Endothelial cell of umbilical vein (primary cell): ENCODE data around the gene PITPNM3. TPM values are rescaled to one million over a fixed set of nuclear protein-coding genes. Genes with fewer than 3 reads are reported as not detected.

ENCODE experiments used
- BruUV-seq: library from RNA; stranded (reverse); fragments of 400-500 nt; replicated peaks from 2 replicates; lab custom pipeline; 2021; lab: Mats Ljungman, UMichigan
- CTCF ChIA-PET: fragments of 300-600, 350-600 bp; sonication (Branson Sonifier 250); formaldehyde crosslinking; loops from one replicate; lab custom pipeline; 2021; ENCODE audit warnings: antibody characterized with exemption, inconsistent platforms; lab: Charles Lee
- POLR2A ChIA-PET: fragments of 300-600, 350-600 bp; sonication (Branson Sonifier 250); formaldehyde crosslinking; loops from one replicate; lab custom pipeline; 2021; ENCODE audit warnings: antibody characterized with exemption, inconsistent platforms; lab: Charles Lee
- DNase-seq: peaks from one replicate; pipeline ENCODE4 v3.0.0-alpha.2; 2011; ENCODE audit warnings: low read depth, low spot score
- FAIRE-seq: peaks from 2 replicates; lab custom pipeline; 2011; peaks lifted over from hg19 to GRCh38; lab: Jason Lieb, UNC
- H2AFZ ChIP-seq: 2 replicates; pipeline ENCODE4 v1.6.0; 2012; ENCODE audit warnings: low read depth, low read length, control low read depth, inconsistent platforms
- H3K27ac ChIP-seq: 2 replicates; pipeline ENCODE4 v1.5.1; 2011; ENCODE audit warnings: low read depth, mild to moderate bottlenecking, control low read depth, low read length, moderate library complexity; ENCODE audit not compliant: insufficient read depth
- H3K27me3 ChIP-seq, 2 experiments: 2 replicates each; pipeline versions ENCODE4 v1.6.0 to v1.6.1; 2011; ENCODE audit warnings: low read length in 2 of 2, mixed read lengths in 1 of 2; ENCODE audit not compliant: control insufficient read depth in 2 of 2, insufficient read depth in 2 of 2
- H3K36me3 ChIP-seq, 2 experiments: 2 replicates in 1 of 2; 3 replicates in 1 of 2; pipeline ENCODE4 v1.5.1; 2011; ENCODE audit warnings: low read length in 2 of 2, mild to moderate bottlenecking in 1 of 2, moderate library complexity in 1 of 2; ENCODE audit not compliant: control insufficient read depth in 2 of 2, insufficient read depth in 2 of 2; ENCODE audit errors: extremely low read depth in 1 of 2
- H3K4me1 ChIP-seq: 3 replicates; pipeline ENCODE4 v1.5.1; 2011; ENCODE audit warnings: mild to moderate bottlenecking, low read length; ENCODE audit not compliant: control insufficient read depth, insufficient read depth; ENCODE audit errors: extremely low read depth
- H3K4me2 ChIP-seq: 2 replicates; pipeline ENCODE4 v1.6.1; 2011; ENCODE audit warnings: low read length, control low read depth, mixed read lengths; ENCODE audit not compliant: insufficient read depth
- H3K4me3 ChIP-seq, 3 experiments: fragments of 200-600 bp in 1 of 3; sonication (generic), shearing (Covaris generic) in 1 of 3; replicated peaks in 1 of 3; 2 replicates each; pipeline ENCODE4 v1.5.1; 2011 to 2016; ENCODE audit warnings: control low read depth in 3 of 3, low read length in 3 of 3, mild to moderate bottlenecking in 2 of 3, inconsistent platforms in 1 of 3, low read depth in 1 of 3, moderate library complexity in 1 of 3; ENCODE audit not compliant: insufficient read depth in 1 of 3
- H3K79me2 ChIP-seq: 2 replicates; pipeline ENCODE4 v1.6.0; 2012; ENCODE audit warnings: low read length, inconsistent platforms; ENCODE audit not compliant: control insufficient read depth, insufficient read depth
- H3K9ac ChIP-seq: replicated peaks from 2 replicates; pipeline ENCODE3; 2011; ENCODE audit warnings: low read length, control low read depth; ENCODE audit not compliant: insufficient read depth; ENCODE audit errors: extremely low read depth
- H3K9me1 ChIP-seq: replicated peaks from 3 replicates; pipeline ENCODE4 v1.6.0; 2011; ENCODE audit warnings: mild to moderate bottlenecking, low read length; ENCODE audit not compliant: control insufficient read depth, insufficient read depth; ENCODE audit errors: extremely low read depth
- H3K9me3 ChIP-seq: replicated peaks from 2 replicates; pipeline ENCODE4 v1.5.1; 2012; ENCODE audit warnings: low read length, inconsistent platforms; ENCODE audit not compliant: control insufficient read depth, insufficient read depth
- H4K20me1 ChIP-seq: replicated peaks from 2 replicates; pipeline ENCODE3; 2011; ENCODE audit warnings: mild to moderate bottlenecking, low read length; ENCODE audit not compliant: control insufficient read depth, insufficient read depth; ENCODE audit errors: extremely low read depth
- CTCF ChIP-seq, 2 donors: IDR thresholded peaks; 1 replicate in 1 of 2; 2 replicates in 1 of 2; pipeline ENCODE4 v1.5.1; 2011; ENCODE audit warnings: low read length in 2 of 2, mild to moderate bottlenecking in 2 of 2, moderate library complexity in 2 of 2, control low read depth in 1 of 2, inconsistent platforms in 1 of 2, low read depth in 1 of 2; ENCODE audit not compliant: insufficient read depth in 1 of 2; ENCODE audit errors: extremely low read depth in 1 of 2
- EZH2 ChIP-seq: IDR thresholded peaks from 2 replicates; pipeline ENCODE4 v1.6.1; 2012; ENCODE audit warnings: borderline replicate concordance, low read depth, mild to moderate bottlenecking, moderate library complexity, low read length, inconsistent platforms; ENCODE audit not compliant: severe bottlenecking
- FOS ChIP-seq: IDR thresholded peaks from 2 replicates; pipeline ENCODE4 v1.6.1; 2011; ENCODE audit warnings: mild to moderate bottlenecking, low read length, moderate library complexity, borderline replicate concordance; ENCODE audit not compliant: insufficient read depth
- GATA2 ChIP-seq: IDR thresholded peaks from 2 replicates; pipeline ENCODE4 v1.7.0; 2011; ENCODE audit warnings: low read depth, mild to moderate bottlenecking, moderate library complexity, mixed read lengths, low read length; ENCODE audit not compliant: insufficient read length, insufficient read depth
- JUN ChIP-seq: IDR thresholded peaks from 2 replicates; pipeline ENCODE4 v1.6.1; 2011; ENCODE audit warnings: borderline replicate concordance, low read depth; ENCODE audit not compliant: insufficient read length, insufficient read depth
- MYC ChIP-seq: IDR thresholded peaks from one replicate; pipeline ENCODE4 v1.6.1; 2011; ENCODE audit warnings: mild to moderate bottlenecking, low read depth, low read length
- POLR2A ChIP-seq: IDR thresholded peaks from 2 replicates; pipeline ENCODE4 v1.6.1; 2012; ENCODE audit warnings: low read depth, mild to moderate bottlenecking, control low read depth, low read length
- POLR2AphosphoS5 ChIP-seq: IDR thresholded peaks from 2 replicates; pipeline ENCODE4 v1.6.1; 2012; ENCODE audit warnings: low read depth, mild to moderate bottlenecking, control low read depth, low read length, moderate library complexity; ENCODE audit not compliant: insufficient read depth
- dilution Hi-C: fragments of 300-500 bp; cut with MboI; formaldehyde crosslinking; loops from one replicate; pipeline ENCODE4 v1.15.0; 2019; ENCODE audit warnings: low sequenced_read_pairs; ENCODE audit not compliant: extremely low pct_ligation_motif_present
- intact Hi-C: fragments of 100-400 bp; cut with micrococcal nuclease; formaldehyde crosslinking; loops from one replicate; pipeline ENCODE4 v1.10.0; 2022
- polyA plus RNA-seq, 4 experiments: library from polyadenylated mRNA; depleted of rRNA in 3 of 4; stranded (reverse) in 3 of 4; unstranded in 1 of 4; fragments of >200 nt; gene quantifications; 2 replicates each; pipeline versions ENCODE4 v1.2.1 to v1.2.3, GENCODE V29; 2011 to 2012; ENCODE audit warnings: missing spikeins in 1 of 4
- total RNA-seq: library from RNA; stranded (reverse); gene quantifications from 2 replicates; pipeline ENCODE4 v1.2.3, GENCODE V29; 2021
- TF ChIP-seq, protein P1 (sequence below): IDR thresholded peaks from 2 replicates; pipeline ENCODE4 v1.6.1; 2011; ENCODE audit not compliant: insufficient read depth, insufficient read length

PITPNM3 gene
- total and polyA plus RNA-seq, 2 donors (not counting 3 experiments of a cell fraction or from before 2014, with no cell fraction given), result 1.0 to 1.9 TPM

DNA sequence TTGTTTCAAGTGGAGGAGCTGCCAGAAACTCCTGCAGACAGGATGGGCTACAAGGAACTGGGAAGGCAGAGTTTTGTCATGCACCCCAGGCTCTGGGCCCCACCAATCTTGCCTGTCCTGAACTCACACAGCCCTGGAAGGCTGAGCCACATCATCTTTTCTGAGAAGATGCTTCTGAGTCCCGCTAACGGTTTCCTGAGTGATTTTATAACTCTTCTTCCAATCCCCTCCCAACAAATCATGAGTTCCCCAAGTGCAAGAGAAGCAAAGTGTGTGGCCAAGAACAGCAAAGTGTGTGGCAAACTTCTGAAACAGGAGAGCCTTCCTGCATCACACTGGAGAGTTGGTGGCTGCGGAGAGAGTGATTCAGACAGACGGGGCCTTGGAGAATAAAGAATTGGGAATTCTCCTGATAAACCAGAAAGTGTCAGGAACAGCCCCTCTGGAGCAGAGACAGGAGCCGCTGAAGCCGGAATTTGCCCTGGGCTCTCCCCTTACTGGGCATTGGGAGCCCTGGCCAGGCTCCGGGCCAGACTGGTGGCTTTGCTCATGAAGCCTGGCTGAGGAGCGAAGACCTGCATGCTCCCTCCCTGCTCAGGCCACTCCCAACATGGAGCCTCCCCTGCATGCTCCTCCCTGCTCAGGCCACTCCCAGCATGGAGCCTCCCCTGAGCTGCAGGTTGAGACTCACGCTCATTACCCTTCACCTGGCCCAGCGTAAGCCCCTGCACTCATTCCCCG lies 47.2 kb downstream of the PITPNM3 start:
- ChIA-PET CTCF (no interaction called here), POLR2A (interaction anchor here (0.6 kb wide), 1 partner anchor 550 kb away, joined by 4 read pairs; no protein-coding TSS in a partner anchor)
- Histone ChIP-seq H3K9me3 (no peaks in the 10 kb centered on the region), H3K4me1 (peaks cover 62% of the 10 kb centered on the region), H3K27me3 (no peaks in the 10 kb centered on the region), H3K4me3 (no peak overlapping the region), H3K4me2 (no peak overlapping the region), H2AFZ (no peak overlapping the region), H3K9me1 (no peaks in the 10 kb centered on the region), H3K9ac (no peak overlapping the region), H4K20me1 (no peaks in the 10 kb centered on the region), H3K36me3 (no peaks in the 10 kb centered on the region), H3K79me2 (no peaks in the 10 kb centered on the region), H3K27ac (no peak overlapping the region)
- TF ChIP-seq CTCF (IDR thresholded peaks at IDR 0.05; ENCODE audit: extremely low read depth in 1 of 2, insufficient read depth in 1 of 2, low read depth in 1 of 2, low read length in 2 of 2) (no peak), EZH2 (no peak), POLR2A (no peak), JUN (no peak), FOS (no peak), GATA2 (no peak), MYC (no peak), POLR2AphosphoS5 (no peak)
- TF ChIP-seq, protein P1, sequence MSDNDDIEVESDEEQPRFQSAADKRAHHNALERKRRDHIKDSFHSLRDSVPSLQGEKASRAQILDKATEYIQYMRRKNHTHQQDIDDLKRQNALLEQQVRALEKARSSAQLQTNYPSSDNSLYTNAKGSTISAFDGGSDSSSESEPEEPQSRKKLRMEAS, result no peak
- intact Hi-C loops (loop anchor here (5.0 kb wide), 2 partner anchors 37 to 68 kb away; no protein-coding TSS in a partner anchor), dilution Hi-C loops (no loop called here)
- no peak for FAIRE-seq
- DNase-seq, result no peak
- BruUV-seq, result no TSS peak
